Stimulated activated CD4-positive, alpha-beta T cell treated with anti-CD3 and anti-CD28 coated beads, TNF-alpha, amount 100 ng/mL, for 4 hours (primary cell): ENCODE measurements around the gene COL13A1.

Experiments used
- DNase-seq, 3 experiments: peaks; one replicate each; pipeline ENCODE4 v3.0.0-alpha.2; 2020; ENCODE audit warnings: low read depth in 3 of 3

Gene COL13A1

DNA sequence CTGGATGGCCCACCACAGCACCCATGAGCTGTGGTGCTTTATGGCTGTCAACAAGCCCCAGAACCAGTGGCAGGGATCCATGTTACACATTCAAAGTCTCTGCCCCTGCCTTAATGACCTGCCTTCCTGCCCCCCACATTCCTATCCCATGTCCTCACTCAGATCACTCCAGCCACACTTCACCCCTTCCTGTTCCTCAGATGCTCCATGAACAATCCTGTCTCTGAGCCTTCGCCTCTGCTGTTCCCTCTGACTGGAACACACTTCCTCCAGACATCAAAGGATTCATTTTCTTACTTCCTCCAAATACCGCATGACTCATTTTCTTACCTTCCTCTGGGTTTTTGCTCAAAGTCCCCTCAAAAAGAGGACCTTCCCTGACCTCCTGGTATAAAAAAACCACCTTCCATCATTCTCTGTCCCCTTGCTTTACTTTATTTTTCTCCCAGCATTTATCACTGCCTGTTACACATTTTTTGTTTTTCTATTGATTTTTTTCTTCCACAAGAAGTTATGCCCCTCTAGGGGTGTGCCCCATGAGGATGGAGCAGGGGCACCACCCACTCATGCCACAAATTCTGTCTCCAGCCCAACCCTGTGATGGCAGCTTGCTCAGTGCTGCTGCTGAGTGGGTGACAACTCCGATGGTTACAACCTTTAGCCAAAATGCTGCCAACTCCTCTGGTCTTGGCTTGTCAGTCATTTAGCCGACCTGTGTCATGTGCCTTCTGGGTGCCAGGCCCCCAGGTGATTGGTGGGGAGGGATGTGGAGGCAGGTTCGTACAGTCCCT lies 18.2 kb downstream of the COL13A1 start:
- no peak for DNase-seq

DNA sequence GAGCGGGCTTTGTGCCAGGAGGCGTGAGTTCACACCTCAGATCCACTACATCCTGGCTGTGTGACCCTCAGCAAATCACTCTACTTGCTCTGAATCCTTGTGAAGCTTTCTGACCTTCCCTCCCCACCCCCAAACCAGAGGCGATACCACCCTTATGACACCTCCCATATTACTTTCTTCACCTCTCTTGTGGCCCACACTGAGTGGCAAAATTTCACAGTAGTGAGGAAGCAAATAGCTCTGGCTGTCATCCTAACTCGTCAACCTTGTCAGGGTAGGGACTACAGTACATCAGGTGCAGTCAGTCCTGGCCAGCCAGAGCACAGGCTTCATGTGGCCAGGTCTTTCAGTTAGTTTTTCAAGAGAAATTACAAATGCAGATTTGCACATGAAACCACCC lies 19.1 kb downstream of the COL13A1 start:
- DNase-seq, result no peak

DNA sequence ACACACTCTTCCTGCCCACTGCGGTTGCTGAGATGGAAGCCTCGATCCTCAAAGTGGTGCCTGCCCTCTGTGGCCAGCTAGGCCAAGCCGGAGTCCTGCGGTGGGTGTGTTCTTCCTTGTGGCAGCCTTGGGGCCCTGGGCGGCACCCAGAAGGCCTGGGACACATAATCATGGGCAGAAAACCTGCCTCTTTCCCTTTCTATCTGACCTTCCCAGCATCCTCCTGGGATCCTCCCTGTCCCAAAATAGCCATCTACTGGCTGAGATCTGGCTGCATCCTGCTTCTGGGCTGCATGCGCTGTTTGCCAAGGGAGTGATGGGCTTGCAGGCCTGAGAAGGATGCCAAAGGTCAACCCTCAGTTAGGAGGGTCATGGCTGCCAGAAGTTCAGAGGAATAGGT lies 23.9 kb downstream of the COL13A1 start:
- DNase-seq, result no peak

DNA sequence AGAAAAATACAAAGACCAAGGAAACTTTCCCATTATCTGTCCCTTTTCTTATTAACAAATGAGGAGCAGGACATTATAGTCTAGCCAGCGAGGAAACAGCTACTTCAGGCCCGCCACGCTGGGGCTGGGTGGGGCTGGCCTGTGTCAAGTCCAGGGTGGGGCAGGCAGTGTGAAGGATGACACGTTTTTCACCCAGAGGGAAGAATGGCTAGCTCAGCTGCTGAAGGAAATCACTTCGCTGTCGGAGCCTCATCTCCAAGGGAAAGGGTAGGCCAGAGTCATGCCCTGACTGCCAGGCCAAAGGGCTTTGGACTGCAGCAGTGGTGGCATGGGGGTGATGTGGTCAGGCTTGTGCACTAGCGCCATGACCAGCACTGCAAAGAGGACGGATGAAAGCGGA lies 24.4 kb downstream of the COL13A1 start:
- no peak for DNase-seq

DNA sequence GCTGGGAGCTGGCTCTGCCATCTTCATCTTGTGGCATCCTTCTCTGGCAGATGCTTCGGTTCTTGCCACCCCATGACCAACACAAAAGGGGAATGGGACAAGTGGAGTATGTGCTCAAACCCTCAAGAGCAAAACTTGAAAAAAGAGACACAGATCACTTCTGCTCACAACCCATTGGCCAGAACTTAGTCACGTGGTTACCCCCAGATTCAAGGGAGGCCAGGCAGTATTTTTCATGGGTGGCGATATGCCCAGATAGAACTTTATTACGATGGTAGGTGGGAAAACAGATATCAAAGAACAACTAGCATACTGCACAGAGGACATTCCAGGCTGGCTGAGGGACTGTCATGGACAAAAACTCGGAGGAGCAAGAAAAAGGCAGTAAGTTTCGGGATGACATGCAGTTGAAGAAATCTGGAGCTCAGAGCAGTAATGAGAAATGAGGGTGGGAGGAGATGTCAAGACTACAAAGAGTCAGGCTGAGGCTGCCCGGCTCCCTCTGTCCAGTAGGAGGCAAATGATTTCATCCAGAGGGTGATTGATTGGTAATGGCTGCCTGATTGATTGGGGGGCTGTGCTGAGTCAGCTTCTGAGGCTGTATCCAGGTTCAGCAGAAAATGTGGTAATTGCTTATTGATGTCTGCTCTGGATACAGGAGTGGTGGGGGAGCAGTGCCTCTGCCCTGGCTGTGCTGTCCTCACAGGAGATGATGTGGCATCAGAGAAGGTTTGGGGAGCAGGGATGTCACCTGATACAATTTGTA lies 25.3 kb downstream of the COL13A1 start:
- DNase-seq, result no peak

DNA sequence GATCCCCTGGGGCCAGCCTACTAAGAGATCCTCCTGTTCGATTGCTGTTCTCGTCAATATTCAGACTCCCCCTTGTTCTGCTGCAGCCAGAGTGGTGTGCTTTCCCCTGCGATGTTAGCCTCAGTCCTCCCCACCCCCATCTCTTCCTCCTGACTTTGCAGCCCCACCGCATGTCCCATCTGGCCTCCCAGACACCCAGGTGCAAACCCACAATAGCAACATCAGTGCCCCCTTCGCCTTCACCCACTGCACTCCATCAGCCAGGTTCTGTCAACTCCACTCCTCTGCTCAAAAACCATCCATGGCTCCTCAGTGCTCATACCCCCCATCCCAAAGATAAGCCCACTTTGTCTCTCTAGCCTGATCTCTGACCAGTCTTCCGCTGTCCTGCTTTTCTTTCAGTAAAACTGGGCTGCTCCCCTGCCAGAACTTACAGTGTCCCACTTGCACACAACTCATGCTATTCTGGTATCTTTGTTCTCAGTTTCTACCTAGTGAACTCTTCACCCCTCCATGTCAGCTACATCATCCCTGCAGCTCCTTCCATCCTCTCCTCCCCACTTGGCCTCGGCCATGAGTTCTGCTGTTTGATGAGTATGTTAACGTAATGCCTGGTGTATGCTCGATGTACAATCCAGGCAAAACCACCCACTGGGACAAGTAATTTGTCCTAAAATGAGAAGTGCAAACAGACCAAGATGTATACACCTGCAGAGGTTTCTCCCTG lies 26.6 kb downstream of the COL13A1 start:
- DNase-seq, result no peak

DNA sequence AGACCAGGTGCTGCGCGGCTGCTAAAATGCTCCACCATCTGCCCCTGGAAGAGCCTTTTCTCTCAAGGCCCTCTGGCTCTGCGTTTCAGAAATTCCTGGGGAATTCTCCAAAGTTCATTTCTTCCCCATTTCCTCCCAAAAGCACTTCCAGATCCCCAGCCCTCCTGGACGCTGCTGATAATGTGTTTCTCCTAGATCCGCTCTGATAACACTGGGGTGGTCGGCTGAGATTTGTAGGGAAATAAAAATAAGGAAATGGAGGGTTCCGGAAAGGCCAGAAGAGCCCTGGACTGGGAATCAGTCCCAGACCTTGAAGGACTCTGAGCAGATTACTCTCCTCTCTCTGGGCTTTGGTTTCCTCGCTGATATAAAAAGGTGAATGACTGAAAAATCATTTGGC lies 28.1 kb downstream of the COL13A1 start:
- DNase-seq, result no peak

- DNase-seq, result no peak
Measured at GRCh38 chr10:69831231-69831855, 29.6 kb downstream of the COL13A1 start.

- DNase-seq, result no peak
Measured at GRCh38 chr10:69835233-69835632, 33.5 kb downstream of the COL13A1 start.

- DNase-seq, result no peak
Measured at GRCh38 chr10:69835875-69836730, 34.4 kb downstream of the COL13A1 start.

GRCh38 chr10:69836731-69837030 lies 35.0 kb downstream of the COL13A1 start:
- DNase-seq, result no peak

- no peak for DNase-seq
Measured at GRCh38 chr10:69837261-69837660, 35.6 kb downstream of the COL13A1 start.

GRCh38 chr10:69838418-69838817 lies 36.7 kb downstream of the COL13A1 start:
- DNase-seq, result no peak

DNA sequence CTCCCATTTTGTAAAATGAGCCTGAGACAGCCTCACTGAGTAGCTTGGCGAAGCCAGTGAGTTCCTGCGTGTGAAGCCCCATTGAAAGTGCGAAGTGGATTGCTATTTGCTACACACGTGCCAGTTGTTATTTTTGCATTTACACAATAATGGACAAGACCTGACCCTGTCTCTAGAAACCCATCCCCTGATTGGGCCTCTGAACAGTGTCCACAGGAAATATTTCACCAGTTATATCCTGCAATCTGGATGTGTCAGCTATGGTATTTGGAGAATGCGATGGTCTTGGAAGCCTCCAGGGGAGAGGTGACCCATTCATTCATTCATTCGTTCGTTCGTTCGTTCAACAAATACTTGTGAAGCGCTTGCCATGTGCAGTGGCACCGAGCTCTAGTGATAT lies 37.1 kb downstream of the COL13A1 start:
- no peak for DNase-seq

DNA sequence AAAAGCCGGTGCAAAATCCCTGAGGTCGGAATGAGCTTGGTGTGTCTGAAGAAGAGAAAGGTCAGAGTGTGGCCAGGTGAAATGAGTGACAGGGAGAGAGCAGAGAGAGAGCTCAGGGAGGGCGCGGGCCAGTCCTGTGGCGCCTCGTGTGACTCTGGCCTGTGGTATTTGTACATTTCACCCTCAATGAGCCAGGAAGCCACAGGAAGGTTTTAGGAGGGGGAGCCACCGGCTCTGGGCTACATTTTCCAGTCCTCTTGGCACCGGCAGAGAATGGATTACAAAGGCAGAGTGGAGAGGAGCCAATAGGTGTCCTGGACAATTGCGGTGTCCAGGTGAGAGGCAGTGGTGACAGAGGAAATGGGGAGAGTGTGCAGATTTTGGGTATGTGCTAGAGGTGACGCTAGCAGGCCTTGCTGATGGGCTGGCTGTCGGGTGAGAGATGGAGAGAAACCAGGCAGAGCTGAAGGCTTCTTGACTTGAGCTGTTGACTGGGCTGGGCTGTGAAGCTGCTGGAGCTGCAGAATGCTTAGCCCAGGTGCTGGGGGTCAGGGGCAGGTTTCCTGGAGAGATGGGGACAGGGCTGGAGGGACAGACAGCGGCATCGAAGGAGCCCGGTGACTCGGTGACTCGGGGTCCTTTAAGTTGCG lies 38.1 kb downstream of the COL13A1 start:
- DNase-seq, result no peak

GRCh38 chr10:69840773-69841172 lies 39.1 kb downstream of the COL13A1 start:
- DNase-seq, result no peak

DNA sequence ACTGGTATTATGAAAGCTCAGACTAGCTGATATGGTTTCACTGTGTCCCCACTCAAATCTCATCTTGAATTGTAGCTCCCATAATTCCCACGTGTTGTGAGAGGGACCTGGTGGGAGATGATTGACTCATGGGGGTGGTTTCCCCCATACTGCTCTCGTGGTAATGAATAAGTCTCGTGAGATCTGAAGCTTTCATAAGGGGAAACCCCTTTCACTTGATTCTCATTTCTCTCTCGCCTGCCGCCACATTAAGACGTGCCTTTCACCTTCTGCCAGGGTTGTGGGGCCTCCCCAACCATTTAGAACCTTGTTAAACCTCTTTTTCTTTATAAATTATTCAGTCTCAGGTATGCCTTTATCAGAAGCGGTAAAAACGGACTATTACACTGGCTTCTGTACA lies 40.3 kb downstream of the COL13A1 start:
- DNase-seq, result no peak

DNA sequence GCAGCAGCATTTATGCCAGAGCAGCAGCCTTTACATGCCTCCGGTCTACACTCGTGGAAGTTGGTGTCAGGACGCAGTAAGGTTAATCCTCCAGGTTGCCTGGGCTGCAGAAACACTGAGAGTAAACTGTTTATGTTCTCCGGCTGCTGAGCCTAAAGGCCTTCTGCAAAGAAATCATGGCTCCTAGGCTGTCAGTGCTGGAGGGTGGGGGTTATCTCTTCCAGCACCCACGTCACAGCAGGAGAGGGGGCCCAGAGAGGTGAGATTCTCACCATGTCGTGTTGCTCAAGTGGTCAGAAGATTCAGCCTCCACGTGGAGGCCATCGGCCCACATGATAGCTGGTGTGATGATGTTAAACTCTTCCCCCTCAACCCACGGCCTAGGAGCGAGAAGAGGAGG lies 41.2 kb downstream of the COL13A1 start:
- DNase-seq, result no peak

GRCh38 chr10:69843923-69844322 lies 42.2 kb downstream of the COL13A1 start:
- DNase-seq, result no peak

DNA sequence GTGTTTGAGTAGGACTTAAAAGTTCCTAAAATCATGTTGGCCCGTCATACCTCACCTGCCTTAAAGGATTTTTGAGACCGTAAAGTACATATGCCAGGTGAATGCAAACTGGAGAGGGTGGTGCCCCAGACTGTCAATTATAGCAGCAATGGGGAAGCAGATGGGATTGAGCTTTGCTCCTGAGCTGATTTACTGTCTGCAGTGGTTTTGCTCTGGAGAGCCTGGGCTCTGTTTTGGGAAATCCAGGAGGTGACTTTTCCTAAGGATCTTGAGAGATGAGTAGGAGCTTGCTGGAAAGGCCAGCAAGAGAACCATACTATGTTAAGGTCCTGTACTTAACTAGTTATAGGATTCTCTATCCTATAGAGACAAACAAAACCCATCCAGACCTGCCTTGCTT lies 43.0 kb downstream of the COL13A1 start:
- no peak for DNase-seq
